Lung microvascular endothelial cell (primary cell): ENCODE data around the gene DDO. TPM values are rescaled to one million over a fixed set of nuclear protein-coding genes. Genes with fewer than 3 reads are reported as not detected.

Experiments
- DNase-seq, 2 donors: peaks; one replicate each; pipeline versions ENCODE4 v3.0.0 to v3.0.0-alpha.2; 2010; ENCODE audit warnings: low read depth in 2 of 2
- total RNA-seq: library from RNA; depleted of rRNA; stranded (reverse); fragments of >200 nt; gene quantifications from 2 replicates; pipeline ENCODE4 v1.2.1, GENCODE V29; 2014

Gene DDO
- total RNA-seq, 1 donor from 2014 or later, result 2.6 TPM

DNA sequence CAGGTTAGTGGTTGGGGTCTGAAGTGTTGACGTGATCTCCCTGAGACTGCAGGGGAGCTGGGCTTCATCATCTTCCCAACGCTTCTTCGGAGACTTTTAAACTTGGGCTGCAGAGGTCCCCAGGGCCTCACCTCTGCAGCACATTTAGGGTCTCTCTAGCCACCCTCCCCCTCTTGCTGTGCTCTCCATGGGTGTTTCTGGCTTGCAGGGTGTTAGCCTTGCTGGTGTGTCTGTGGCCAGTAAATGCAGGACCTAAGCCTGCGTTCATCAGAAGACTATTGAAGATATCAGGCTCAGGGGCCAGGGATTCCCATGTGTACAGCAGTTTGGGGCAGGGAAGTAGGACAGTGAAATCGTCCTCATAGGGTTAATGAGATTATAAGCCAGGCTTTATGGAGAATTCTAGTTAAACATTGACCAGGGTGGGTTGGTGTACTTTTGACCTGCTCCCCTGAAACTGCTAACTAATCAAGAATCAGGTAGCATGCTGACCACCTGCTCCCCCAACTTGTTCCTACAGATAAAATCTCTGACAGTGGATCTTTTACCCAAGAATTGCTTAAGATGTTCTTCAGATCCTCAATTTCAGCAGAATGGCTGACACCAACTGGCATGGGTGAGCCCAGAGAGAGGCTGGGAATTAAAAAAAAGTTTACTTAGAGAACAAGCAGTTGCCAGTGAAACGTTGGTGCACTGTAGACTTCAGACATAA lies 3.8 kb upstream of the DDO start:
- no peak for DNase-seq

GRCh38 chr6:110418594-110418993 lies 3.2 kb upstream of the DDO start:
- DNase-seq, result no peak

DNA sequence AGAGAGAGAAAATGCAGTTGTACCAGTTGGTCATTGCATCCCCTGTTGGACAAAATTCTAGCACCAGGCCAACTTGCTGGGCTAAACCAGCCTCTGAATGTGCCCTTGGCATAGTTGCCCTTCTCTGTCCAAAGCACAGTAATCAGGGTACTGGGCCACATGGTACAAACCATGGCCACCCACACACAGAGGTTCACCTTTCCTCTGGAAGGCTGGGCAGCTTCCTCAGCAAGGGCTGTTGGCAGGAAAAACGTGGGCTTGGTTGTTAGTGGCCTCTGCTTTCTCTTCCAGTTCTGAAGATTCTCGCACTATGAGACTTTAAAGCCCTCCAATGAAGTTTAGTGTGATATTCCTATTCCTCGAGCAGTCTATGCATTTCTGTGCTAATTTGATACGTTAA lies 706 bp downstream of the DDO start:
- DNase-seq, result peak in 1 of 2 donors; percentile 26

DNA sequence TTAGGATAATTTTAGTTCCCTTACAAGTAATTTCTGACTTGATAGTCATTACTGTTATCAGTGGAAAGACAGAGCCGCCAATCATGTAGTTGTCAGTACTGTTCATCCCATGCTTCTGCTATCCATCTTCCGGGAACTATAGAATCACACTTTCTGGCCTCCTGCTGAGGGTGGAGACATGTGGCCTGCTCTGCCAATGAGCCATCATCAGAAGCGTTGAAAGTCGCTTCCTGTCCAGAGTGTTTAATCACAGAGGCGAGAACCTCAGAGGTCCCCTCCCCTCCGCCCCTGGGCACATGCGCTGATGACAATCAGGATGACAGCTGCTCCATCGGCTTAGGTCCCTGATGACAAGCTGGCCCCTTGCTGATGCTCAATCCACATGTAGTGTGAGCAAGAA lies 3.0 kb downstream of the DDO start:
- DNase-seq, result peak in 1 of 2 donors; percentile 50

DNA sequence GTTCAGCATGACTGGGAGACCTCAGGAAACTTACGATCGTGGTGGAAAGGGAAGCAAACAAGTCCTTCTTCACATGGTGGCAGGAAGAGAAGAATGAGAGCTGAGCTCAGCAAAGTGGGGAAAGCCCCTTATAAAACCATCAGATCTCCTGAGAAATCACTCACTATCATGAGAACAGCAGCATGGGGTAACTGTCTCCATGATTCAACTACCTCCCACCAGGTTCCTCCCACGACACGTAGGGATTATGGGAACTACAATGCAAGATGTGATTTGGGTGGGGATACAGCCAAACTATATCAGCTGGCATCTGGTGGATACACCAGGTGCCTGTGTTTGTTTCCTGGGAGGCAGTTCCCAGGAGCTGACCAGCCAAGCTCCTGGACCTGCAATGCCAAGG lies 4.9 kb downstream of the DDO start:
- no peak for DNase-seq

- no peak for DNase-seq
These were observed 5.6 kb downstream of the DDO start for GRCh38 chr6:110409794-110410193.

- no peak for DNase-seq
These were observed 6.5 kb downstream of the DDO start for GRCh38 chr6:110408901-110409300.

GRCh38 chr6:110404607-110405006 lies 10.8 kb downstream of the DDO start:
- no peak for DNase-seq

GRCh38 chr6:110401585-110402176 lies 13.7 kb downstream of the DDO start:
- no peak for DNase-seq

- DNase-seq, result no peak
These were observed 15.2 kb downstream of the DDO start for GRCh38 chr6:110400208-110400607.

DNA sequence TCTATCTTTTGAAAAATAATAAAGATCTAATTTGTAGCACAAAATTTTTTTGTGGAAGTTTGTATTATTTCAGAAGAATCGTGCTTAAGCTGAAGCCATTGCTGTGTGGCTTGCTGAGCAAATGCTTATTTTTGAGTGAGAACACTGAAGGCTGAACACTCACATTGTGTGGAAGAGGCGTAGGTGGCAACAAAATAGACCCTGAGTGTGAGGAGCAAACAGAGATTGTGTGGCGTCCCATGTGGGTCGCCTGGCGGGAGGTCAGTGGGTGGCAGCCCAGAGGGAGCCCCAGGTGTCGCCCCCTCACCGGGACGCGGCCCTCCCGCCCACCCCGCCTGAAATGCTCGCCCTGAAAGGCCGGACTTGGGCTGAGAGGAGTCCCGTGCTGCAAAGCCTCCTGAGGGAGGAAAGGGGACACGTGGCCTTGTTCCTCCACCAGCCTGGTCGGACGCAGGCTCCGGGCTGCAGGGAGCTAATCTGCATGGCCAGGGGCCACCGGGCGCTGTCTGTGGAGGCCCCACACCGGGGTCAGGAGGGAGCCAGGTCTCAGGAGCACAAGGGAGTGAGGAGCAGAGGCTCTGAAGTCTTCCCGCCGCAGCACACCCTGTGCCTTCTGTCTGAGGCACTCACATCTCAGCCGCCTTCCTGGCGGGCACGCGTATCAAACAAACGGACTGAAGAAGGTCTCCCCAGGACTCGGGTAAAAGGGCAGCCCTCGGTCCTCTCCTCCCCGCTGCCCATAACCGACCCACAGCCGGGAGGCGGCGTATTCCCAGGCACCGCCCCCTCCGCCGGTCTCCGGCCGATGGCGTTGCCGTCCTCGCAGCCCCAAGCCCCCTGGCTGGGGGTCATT lies 15.9 kb downstream of the DDO start:
- peak; percentile 7 to 8 for DNase-seq

- peak in 1 of 2 donors; percentile 17 for DNase-seq
These were observed 16.6 kb downstream of the DDO start for GRCh38 chr6:110398778-110399177.

DNA sequence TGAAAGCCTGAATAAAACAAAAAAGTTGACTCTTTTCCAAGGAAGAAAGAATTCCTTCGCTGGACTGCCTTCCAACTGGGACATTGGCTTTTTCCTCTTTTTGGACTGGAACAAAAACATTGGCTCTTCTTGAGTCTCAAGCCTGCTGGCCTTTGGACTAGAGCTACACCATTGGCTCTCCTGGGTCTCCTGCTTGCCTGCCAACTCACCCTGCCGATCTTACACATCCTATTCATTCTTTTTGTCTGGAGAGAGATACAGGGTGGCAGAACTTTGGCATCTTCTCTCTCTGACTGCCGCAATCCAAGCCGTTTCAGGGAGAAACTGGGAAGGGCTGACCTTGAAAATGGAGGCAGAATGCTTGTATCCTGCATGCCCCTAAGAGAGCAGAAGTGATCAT lies 20.2 kb downstream of the DDO start:
- DNase-seq, result no peak

GRCh38 chr6:110394409-110394808 lies 21.0 kb downstream of the DDO start:
- no peak for DNase-seq

DNA sequence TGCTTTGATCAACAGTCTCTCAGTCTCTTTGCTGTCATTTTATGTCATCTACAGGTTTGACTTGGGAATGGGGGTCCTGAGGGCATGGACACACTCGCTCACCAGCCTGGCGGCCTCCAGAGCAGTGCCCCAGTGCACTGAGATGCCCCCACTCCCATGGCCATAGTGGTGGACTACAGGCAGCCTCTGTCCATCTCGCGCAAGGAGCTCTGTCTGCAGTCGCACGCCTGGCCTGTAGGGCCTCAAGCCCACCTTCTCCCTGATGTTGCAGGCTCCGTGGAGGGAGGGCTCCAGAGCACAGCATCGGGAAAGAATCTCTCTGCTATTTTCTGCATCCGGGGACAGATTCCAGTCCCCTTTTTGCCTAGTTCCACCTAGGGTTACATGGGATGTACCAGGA lies 22.6 kb downstream of the DDO start:
- DNase-seq, result no peak

DNA sequence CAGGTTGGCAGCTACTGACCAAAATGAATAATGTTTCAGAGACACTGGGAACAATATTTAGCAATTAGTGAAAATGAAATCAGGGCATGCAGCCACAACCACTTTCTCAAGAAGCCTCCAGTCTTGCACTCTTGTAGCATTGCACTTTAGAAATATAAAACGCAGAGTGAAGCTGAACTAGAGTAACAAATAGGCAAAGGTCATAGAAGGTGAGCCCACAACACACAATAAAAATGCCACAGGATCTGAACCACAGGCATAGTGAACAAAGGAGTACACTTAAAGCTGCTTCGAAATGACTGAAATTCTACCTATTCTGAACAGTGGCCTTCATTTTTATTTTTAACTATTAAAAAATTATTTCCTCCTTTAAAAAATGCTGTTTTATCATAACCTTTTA lies 25.0 kb downstream of the DDO start:
- no peak for DNase-seq

DNA sequence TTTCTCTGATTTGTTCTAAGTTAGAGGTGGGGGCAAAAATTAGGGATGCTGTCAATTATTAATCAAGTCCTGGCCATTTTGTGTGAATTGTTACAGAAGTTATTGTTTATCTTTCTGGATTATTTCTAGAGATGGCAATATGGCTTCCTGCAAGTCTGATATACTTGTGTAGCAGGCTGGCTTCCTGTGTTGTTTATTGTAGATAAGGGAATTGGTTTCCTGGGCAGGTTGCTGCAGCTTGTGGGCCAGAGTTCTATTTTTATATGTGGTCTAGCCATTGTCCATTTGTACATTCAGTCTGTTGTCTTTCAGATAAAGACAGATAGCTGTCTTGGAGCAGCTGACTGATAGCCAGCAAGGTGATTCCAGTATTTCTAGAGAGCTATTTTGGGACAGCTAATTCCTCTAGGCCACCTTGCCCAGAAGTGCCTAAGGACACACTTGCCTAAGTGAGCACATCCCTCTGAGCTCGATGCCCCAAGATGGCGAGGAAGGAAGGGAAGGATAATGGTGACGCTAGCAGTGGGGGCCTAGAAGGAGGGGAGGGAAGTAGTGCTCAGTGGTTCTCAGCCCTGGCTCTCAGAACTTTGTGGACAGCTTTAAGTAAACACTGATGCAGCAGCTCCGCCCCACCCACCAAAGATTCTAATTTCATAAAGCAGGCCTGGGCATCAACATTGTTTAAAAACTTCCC lies 25.5 kb downstream of the DDO start:
- DNase-seq, result peak; percentile 52 to 73

- DNase-seq, result no peak
These were observed 27.4 kb downstream of the DDO start for GRCh38 chr6:110387986-110388385.

DNA sequence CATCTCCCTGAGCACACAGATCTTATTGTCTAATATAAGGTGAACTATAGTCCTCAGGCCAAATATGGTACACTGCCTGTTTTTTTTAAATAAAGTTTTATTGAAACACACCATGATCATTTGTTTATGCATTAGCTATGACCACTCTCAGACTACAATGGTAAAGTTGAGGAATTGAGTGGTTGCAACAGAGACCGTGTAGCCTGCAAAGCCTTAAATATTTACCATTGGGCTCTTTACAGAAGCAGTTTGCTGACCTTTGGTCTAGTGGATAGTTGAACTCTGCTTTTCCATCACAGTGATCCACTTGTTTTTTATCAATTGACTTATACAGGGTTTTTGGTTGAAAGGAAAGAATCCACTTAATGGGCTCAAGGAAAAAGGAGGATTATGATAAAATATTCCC lies 29.9 kb downstream of the DDO start:
- DNase-seq, result no peak

DNA sequence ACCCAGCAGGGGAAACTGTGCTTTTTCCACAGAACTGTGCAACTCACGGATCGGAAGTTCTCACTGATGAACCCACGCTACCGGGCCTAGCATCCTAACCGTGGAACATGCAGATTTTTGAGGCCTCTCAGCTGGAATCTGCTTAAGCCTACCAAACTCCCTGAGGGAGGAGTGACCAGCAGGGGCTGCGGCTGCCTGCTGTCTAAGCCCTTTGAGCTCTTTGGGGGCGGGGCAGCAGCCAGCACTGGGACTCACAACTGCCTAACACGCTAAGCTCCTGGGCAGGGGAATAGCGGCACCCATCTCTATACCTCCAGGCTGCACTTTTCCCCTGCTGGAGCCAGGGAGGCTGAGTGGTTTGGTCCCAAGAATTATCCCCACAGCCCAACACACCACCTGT lies 36.8 kb downstream of the DDO start:
- DNase-seq, result no peak

DNA sequence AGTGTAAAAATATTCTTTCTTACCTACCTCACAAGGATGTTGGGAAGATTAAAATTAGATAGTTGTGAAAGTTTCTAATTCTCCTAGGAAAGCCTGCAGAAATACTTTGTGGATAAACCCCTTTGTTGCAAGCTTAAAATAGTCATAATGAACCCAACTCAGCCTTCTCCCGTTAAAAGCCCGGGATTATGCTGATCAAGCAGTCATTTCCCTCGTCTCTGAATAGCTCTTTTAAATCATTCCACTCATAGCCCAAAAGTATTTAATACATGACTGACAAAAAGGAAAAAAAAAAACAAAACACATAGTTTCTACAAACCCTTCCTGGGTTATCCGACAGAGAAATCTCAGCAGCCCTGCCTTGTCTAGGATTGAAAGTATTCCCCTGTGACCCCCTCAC lies 46.3 kb downstream of the DDO start:
- DNase-seq, result no peak

DNA sequence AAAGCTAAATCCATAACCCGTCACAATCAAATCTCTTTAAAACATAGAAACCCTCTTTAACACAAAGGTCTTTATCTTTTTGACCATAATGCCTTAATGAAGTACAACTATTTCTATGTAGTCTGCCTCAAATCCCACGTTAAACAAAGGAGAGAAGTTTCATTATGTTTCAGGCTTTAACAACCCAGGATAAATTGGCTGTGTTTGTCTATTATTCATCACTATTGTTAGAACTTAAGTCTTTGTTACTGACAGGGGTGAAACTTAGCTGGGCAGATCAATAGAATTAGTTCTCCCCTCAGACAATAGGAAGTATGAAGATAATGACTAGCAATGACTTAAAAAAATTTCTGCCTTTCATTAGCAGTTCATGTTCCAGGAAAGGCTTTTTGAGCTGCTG lies 47.1 kb downstream of the DDO start:
- DNase-seq, result no peak
